NCI-H226 (cell line): ENCODE measurements around the gene LINC00305.
A peak's percentile ranks its signal among the peaks of the same experiment; 100 is the strongest.

ENCODE experiments used
- DNase-seq: peaks from one replicate; pipeline ENCODE4 v3.0.0-alpha.2; 2015

LINC00305 gene

GRCh38 chr18:64111950-64112349 lies 36.9 kb downstream of the LINC00305 start:
- no peak for DNase-seq

DNA sequence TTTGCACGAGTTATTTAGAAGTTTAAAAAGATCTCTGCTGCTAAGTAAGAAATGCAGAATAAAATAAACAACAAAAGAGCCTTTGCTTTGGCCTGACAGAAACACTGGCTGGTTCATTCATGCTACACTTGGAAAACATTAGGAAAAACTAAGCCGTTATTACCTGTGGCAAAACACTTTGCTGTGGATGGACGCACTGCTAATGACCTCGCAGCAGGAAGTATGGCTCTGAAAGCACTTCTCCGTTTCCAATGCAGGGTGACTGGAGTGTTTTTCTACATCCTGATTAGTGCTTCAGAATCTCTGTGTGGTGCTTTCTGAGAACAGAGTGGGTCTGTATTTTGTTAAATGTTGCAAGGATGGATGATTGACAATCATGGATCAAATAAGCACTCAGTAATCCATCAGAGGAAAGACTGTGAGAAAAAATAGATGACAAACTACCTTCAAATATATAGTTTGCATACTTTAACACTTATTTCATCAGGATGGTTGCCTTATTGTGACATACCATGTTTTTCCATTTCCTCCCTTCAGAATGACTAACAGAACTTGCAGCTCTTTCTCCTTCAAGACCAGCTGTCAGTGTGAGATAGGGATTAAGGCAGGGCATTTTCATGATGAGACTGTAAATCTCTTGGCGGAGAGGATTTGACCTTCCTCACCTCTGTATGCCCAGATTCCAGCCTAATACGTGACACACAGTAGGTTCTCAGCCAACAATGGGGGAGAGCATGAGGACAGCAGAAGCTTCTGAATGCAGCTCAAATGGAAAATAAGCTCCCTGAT lies 38.0 kb downstream of the LINC00305 start:
- DNase-seq: peak; percentile 78

GRCh38 chr18:64103986-64104385 lies 44.9 kb downstream of the LINC00305 start:
- no peak for DNase-seq

GRCh38 chr18:64100116-64100922 lies 48.6 kb downstream of the LINC00305 start:
- DNase-seq: no peak

DNA sequence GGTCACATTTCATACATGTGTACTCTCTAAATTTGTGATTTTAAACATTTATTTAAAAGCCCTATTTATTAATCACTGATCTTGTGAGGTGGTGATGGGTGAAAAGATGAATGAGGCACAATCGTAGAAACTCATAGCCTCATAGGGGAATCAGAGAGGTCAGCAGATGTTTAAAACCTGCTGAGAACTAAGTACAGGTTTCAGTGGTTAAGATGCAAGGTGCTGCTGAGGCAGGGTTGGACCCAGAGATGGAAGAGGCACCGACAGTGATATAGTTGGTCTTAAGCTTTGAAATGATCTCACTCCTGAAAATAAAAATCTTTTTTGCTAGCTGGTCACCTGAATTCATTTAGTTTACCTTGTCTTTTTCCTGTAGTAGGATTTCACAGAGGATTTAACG lies 49.6 kb downstream of the LINC00305 start:
- DNase-seq: no peak

- DNase-seq: no peak
Measured at GRCh38 chr18:64097497-64097896, 51.4 kb downstream of the LINC00305 start.

DNA sequence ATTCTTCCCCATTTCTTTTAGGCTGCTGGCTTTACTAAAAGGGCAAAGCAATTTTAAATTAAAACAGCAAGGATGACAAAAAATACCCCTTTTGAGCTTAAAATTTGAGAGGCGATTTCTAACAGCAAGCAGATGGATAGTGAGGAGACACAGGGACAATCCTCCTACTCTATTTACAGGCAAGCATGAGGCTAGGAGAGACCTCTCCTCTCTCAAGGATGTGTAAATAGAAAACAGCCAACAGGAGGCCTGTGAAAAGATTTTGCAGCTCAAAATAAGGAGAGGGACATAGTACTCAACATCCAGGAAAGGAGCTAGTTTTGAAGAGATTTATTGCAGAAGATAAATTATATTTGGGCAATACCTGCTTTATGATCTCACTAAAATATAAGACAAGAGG lies 53.8 kb downstream of the LINC00305 start:
- DNase-seq: no peak

GRCh38 chr18:64094210-64094609 lies 54.7 kb downstream of the LINC00305 start:
- no peak for DNase-seq

GRCh38 chr18:64091526-64091925 lies 57.4 kb downstream of the LINC00305 start:
- DNase-seq: no peak

DNA sequence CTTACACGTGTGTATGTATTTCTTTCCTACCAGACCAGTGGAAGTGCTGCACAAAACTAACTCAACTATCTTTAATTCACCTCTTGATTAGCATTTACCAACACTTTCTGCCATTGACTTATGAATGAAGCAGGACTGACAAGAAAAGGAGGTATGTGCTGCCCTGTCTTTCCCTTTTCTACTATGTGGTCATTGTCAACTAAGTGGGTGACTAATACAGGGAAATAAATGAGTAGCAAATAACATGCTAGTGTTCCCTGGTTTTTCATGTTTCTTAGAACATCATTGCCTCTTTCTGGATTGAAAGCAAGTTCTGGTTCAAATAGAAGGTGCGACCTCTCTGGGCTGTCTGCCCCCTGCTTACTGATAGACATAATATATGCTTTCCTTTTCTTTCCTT lies 58.0 kb downstream of the LINC00305 start:
- no peak for DNase-seq

DNA sequence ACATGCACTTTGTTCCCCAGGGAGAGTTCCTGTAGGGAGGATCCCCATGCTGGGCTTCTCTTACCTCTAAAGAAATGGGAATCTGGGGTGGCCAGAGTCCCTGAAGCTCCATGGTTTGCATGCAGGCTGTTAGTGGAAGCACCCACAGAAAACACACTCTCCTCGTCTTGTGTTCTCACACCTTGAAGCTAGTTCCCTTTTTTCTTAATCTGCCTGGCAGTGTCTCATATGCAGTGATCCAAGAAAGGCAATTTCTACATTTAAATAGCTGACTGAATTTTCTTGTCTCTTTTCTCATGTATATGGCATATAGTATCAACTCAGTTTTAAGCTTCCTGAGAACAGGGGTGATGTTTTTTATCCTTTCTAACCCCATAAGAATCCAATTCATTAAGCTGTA lies 65.0 kb downstream of the LINC00305 start:
- DNase-seq: no peak

GRCh38 chr18:64082513-64082912 lies 66.4 kb downstream of the LINC00305 start:
- no peak for DNase-seq

GRCh38 chr18:64082054-64082453 lies 66.8 kb downstream of the LINC00305 start:
- DNase-seq: no peak

- DNase-seq: no peak
Measured at GRCh38 chr18:64073971-64074370, 74.9 kb downstream of the LINC00305 start.

DNA sequence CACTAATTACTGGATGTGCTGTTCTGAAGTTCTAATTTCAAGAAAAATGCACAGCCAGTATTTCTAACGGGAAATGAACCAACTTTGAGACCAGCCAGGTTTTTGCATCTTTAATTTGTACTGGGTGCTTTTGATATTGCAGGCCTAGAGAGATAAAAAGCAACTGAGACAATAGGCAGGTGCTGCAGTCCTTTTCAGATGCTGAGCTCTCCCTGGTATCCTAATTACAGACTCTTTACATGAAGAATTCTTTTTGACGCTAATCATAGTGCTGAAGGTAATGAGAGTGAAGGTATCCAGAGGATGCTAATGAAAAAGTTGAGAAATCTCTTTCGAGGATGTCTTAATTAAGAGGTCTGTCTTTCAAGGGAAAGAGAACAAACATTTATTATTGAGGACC lies 93.9 kb downstream of the LINC00305 start:
- no peak for DNase-seq

- DNase-seq: no peak
Measured at GRCh38 chr18:64053246-64053645, 95.6 kb downstream of the LINC00305 start.

GRCh38 chr18:64052772-64053171 lies 96.1 kb downstream of the LINC00305 start:
- no peak for DNase-seq

- no peak for DNase-seq
Measured at GRCh38 chr18:64044616-64045015, 104.3 kb downstream of the LINC00305 start.

DNA sequence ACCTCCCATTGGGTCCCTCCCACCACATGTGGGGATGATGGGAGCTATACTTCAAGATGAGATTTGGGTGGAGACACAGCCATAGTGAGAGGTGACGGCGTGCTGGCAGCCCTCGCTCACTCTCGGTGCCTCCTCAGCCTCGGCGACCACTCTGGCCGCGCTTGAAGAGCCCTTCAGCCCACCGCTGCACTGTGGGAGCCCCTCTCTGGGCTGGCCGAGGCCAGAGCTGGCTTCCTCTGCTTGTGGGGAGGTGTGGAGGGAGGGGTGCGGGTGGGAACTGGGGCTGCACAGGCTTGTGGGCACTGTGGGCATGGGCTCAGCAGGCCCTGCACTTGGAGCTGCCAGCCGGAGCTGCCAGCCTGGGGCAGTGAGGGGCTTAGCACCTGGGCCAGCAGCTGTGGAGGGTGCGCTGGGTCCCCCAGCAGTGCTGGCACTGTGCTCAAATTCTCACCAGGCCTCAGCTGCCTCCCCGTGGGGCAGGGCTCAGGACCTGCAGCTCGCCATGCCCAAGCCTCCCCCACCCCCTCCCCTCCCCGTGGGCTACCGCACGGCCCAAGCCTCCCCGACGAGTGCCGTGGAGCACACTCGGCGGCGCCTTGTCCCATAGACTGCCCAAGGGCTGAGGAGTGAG lies 106.0 kb downstream of the LINC00305 start:
- DNase-seq: no peak

GRCh38 chr18:64037812-64038414 lies 111.0 kb downstream of the LINC00305 start:
- no peak for DNase-seq

GRCh38 chr18:64032312-64032711 lies 116.6 kb downstream of the LINC00305 start:
- no peak for DNase-seq

GRCh38 chr18:64031411-64031810 lies 117.5 kb downstream of the LINC00305 start:
- DNase-seq: no peak
